Glomerular endothelial cell (primary cell): ENCODE data around the gene PIBF1. TPM values are rescaled to one million over a fixed set of nuclear protein-coding genes. Genes with fewer than 3 reads are reported as not detected.
"Not testable (repeated sequence)": the region's sequence is repeated elsewhere in the genome, so short reads cannot be mapped to it uniquely, and the experiment has no call there.

Source experiments
- DNase-seq: peaks from one replicate; pipeline ENCODE4 v3.0.0-alpha.2; 2011; ENCODE audit warnings: low read depth, low spot score; ENCODE audit errors: extremely low read depth
- total RNA-seq: library from RNA; depleted of rRNA; stranded (reverse); fragments of >200 nt; gene quantifications from 2 replicates; pipeline ENCODE4 v1.2.3, GENCODE V29; 2015

Gene PIBF1
- total RNA-seq, 1 donor from 2014 or later, result 20.3 TPM

- no peak for DNase-seq
Measured at GRCh38 chr13:72820898-72821279, 39.0 kb downstream of the PIBF1 start.

- DNase-seq, result no peak
Measured at GRCh38 chr13:72823081-72823480, 41.1 kb downstream of the PIBF1 start.

- no peak for DNase-seq
Measured at GRCh38 chr13:72823724-72824123, 41.8 kb downstream of the PIBF1 start.

- no peak for DNase-seq
Measured at GRCh38 chr13:72834601-72835000, 52.7 kb downstream of the PIBF1 start.

GRCh38 chr13:72839831-72840426 lies 58.0 kb downstream of the PIBF1 start:
- peak; percentile 7 for DNase-seq

- DNase-seq, result no peak
Measured at GRCh38 chr13:72842991-72843390, 61.1 kb downstream of the PIBF1 start.

GRCh38 chr13:72845148-72845547 lies 63.2 kb downstream of the PIBF1 start:
- DNase-seq, result not testable (repeated sequence)

- no peak for DNase-seq
Measured at GRCh38 chr13:72849571-72849970, 67.6 kb downstream of the PIBF1 start.

GRCh38 chr13:72850959-72851677 lies 69.2 kb downstream of the PIBF1 start:
- DNase-seq, result no peak

GRCh38 chr13:72851678-72852014 lies 69.7 kb downstream of the PIBF1 start:
- DNase-seq, result no peak

GRCh38 chr13:72852207-72852606 lies 70.3 kb downstream of the PIBF1 start:
- DNase-seq, result no peak

- no peak for DNase-seq
Measured at GRCh38 chr13:72853000-72853399, 71.1 kb downstream of the PIBF1 start.

- DNase-seq, result no peak
Measured at GRCh38 chr13:72864142-72865011, 82.4 kb downstream of the PIBF1 start.

- no peak for DNase-seq
Measured at GRCh38 chr13:72868229-72868628, 86.3 kb downstream of the PIBF1 start.

GRCh38 chr13:72875233-72875632 lies 93.3 kb downstream of the PIBF1 start:
- DNase-seq, result no peak

- DNase-seq, result no peak
Measured at GRCh38 chr13:72884101-72884500, 102.2 kb downstream of the PIBF1 start.

GRCh38 chr13:72886272-72887067 lies 104.5 kb downstream of the PIBF1 start:
- no peak for DNase-seq

GRCh38 chr13:72889495-72889894 lies 107.6 kb downstream of the PIBF1 start:
- no peak for DNase-seq

GRCh38 chr13:72890546-72890945 lies 108.6 kb downstream of the PIBF1 start:
- no peak for DNase-seq

GRCh38 chr13:72891423-72891822 lies 109.5 kb downstream of the PIBF1 start:
- DNase-seq, result no peak

GRCh38 chr13:72896869-72897268 lies 114.9 kb downstream of the PIBF1 start:
- no peak for DNase-seq
